ENCODE data around the gene GFI1B.
"Not testable (repeated sequence)": the region's sequence is repeated elsewhere in the genome, so short reads cannot be mapped to it uniquely, and the experiment has no call there.

Gene GFI1B

DNA sequence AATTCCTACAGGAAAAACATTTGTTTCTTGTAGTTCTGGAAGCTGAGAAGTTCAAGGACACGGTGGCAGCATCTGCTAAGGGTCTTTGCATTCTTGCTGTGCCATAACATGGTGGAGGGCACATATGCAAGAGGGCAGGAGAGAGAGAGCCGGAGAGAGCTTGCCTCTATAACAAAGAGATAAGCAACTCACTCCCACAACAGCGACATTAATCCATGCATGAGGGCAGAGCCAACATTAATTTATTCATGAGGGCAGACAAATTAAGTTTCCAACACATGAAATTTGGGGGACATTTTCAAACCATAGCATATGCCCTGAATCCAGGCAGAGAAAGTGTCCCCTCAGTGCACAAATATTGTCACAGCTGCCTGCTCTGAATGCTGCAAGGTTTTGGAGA, 47.9 kb downstream of the GFI1B start:
- DNase-seq: no peak

DNA sequence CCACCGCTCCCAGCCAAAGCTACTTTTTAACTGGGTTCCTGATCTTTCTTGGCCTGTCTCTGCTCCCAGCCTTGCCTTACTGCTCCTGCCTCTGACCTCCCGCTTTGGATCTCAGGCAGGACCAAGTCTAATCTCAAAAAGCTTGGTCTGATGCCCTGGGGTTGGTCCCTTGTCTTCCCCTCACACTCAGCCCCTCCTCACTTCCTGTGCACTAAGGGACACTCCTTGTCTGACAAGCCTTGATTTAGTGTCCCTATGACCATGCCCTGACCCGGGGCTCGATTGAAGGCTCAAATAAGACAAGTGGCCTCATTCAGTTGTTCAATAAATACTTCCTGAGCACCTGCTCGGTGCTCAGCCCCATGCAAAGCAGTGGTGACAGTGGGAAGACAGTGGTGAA, 48.6 kb downstream of the GFI1B start:
- DNase-seq: no peak

DNA sequence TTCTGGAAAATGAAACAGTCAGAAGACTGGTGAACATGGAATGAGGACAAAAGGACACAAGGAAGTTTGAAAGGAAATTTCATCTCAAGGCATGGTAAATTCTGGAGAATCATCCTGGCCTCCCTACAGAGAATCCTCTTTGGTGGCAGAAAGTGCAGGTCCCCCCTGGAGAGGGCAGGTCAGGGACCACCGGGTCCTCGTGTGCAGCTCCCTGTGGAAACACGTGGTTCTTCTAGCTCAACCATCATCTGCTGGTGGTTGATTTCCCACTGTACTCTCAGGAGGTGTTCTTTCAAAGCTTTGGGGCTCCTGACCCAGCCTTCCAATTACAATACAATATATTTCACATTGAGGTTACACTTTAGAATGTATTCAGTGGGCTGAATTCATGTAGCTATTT, 49.7 kb downstream of the GFI1B start:
- no peak for DNase-seq

DNA sequence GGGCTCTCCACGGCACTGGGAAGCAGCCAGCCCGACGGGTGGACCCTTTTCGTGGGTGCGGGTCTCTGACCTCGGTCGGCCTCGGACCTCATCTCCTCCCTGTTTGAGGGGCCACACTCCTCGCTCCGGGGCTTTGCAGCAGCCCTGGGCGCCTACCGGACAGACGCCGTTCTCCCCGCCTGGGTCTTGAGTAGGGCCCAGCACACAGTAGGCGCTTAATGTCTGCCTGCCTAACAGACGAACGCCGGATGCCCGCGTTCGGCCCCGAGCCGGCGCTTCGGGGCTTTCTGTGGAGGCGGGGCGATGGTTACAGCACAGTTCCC, 51.5 kb downstream of the GFI1B start:
- DNase-seq: no peak

DNA sequence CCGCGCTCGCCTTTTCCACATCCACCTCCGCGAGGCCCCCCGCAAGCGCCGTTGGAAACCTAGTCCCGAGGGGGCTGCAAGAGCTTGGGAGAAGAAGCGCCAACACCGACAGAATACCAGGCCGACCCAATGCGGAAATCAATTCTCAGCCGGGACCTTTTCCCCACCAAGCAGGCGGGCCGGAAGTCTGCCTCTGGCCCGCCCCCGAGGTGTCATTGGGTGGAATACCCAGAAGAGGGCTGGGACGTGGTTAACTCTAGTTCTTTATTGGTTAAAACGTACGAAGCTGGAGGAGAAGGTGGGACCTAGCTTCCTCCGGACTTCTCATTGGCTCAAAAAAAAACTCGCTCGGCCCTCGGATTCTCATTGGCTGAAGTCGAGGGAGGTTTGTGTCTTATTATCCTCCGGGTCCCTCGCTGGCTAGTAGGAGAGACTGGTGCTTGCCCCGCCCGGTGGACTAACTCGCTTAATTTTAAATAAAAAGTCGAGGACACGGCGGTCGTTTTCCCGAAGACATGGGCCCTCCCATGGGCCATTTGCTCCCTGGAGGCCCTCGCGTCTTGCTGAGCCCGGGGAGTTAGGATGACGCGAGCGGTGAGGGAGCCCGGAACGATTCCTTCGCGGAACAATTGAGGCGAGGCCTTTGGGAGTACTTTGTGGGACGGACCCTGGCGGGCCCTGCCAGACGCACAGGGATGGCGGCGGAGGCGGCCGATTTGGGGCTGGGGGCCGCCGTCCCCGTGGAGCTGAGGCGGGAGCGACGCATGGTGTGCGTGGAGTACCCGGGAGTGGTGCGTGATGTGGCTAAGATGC, 52.0 kb downstream of the GFI1B start, which contains the start of gene GTF3C5:
Gene GTF3C5, plus strand, starts transcription at position 681 of the 813 bp plus-strand sequence. Its CDS starts 15 bp downstream, at position 696.
- DNase-seq: peak; percentile 96 to 99

DNA sequence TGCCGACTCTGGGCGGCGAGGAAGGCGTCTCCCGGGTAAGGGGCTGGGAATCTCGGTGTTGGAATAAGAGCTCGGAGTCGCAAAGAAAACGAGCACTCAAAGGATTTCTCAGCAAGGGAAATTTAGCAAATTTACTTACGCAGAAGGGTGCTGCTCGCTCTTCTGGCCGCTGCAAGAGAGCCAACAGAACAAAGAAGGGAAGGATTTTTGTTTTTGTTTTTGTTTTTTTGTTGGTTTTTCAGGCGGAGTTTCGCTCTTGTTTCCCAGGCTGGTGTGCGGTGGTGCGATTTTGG, 52.6 kb downstream of the GFI1B start:
- no peak for DNase-seq

DNA sequence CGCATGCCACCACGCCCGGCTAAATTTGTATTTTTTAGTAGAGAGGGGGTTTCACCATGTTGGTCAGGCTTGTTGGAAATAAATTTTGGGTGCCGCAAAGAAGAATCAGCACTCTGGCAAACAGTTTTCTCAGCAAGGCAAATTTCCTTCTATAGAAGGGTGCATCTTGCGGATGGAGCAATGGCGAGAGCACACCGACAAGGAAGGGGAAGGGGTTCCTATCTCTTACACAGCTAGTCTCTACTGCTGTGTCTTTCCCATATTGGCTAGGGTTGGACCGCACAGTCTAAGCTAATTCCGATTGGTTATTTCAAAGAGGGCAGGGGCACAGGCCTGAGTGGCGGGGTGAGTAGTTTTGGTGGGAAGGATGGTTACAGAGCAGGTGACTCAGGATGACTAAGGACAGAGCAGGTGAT, 53.0 kb downstream of the GFI1B start:
- DNase-seq: no peak

DNA sequence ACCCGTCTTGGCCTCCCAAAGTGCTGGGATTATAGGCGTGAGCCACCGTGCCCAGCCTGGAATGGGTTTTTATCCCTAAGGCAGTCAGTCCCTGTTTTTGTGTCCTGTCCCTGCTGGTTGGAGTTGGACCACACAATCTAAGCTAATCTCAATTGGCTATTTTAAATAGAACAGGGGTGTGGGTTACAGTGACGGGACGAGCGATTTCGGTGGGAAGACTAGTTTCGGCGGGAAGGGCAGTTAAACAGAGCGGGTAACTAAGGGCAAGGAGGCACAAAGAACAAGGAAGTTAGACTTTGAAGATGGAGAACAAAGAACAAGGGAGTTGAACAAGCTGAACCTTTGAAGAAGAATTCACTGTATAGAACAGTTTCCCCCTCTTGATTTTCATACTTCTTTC, 53.7 kb downstream of the GFI1B start:
- no peak for DNase-seq

DNA sequence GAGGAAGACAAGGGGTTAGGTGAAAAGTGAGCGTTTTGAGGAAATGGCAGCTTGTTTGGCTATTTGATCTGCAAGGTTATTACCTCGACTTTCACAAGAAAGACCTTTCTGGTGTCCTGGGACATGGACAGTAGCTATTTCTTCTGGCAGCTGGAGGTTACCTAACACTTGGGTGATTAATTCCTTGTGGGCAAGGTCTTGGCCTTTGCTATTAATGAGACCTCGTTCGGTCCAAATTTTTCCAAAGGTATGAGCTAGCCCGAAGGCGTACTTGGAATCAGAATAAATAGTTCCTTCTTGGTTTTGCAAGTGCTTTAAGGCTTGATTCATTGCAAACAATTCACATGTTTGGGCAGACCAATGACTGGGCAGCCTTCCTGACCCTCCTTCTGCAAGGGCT, 57.2 kb downstream of the GFI1B start:
- DNase-seq: no peak

DNA sequence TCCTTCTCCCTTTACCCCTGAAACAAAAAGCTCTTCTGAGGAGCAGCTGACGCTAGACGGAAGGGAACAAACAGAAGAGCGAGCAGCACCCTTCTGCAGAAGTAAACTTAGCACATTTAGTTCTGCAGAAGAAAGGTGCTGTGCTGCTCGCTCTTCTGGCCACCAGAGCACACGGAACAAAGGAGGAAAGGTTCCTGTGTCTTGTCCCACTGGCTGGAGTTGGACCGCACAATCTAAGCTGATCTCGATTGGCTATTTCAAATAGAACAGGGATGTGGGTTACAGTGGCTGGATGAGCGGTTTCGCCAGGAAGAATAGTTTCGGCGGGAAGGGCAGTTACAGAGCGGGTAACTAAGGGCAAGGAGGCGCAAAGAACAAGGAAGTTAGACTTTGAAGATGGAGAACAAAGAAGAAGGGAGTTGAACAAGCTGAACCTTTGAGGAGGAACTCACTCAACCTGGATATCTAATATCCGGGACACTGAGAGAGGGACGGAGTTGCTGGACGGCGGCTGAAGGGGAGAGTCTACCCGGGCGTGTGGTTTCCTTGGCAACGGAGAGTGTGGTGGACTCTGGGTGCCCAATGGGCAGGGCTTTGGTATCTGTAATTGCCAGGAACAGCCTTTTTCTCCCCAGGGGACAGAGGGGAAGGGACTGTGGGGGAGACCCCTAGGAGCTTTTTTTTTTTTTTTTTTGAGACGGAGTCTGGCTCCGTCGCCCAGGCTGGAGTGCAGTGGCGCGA, 59.5 kb downstream of the GFI1B start:
- no peak for DNase-seq

DNA sequence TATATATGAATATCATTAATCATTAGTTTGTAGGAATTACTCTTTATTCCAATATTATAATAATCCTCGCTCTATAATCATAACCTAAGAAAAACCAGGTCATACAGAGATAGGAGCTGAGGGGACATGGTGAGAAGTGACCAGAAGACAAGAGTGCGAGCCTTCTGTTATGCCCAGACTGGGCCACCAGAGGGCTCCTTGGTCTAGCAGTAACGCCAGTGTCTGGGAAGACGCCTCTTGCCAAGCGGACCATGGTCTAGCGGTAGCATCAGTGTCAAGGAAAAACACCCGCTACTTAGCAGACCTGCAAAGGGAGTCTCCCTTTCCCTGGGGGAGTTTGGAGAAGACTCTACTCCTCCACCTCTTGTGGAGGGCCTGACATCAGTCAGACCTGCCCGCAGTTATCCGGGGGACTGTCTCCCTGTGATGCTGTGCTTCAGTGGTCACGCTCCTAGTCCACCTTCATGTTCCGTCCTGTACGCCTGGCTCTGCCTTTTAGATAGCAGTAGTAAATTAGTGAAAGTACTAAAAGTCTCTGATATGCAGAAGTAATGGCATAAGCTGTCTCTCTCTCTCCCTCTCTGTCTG, 62.5 kb downstream of the GFI1B start:
- DNase-seq: not testable (repeated sequence)

Measured in NCI-H1930 (cell line).